A549 (cell line): ENCODE results near the gene IL17RC. TPM values are rescaled to one million over a fixed set of nuclear protein-coding genes. Genes with fewer than 3 reads are reported as not detected.

Source experiments
- ATOH8 ChIP-seq: fragments of 250-450 bp; sonication (Bioruptor Pico); IDR thresholded peaks from 2 replicates; pipeline ENCODE4 v1.5.0; 2020; ENCODE audit warnings: low read depth, mild to moderate bottlenecking, moderate library complexity
- BCL3 ChIP-seq: fragments of >200 bp; sonication (Bioruptor Twin); formaldehyde crosslinking; IDR thresholded peaks from 3 replicates; pipeline ENCODE4 v1.6.1; 2016
- CBX2 ChIP-seq: fragments of 200-600 bp; sonication (generic); IDR thresholded peaks from 2 replicates; pipeline ENCODE4 v1.6.1; 2016; ENCODE audit warnings: low read depth, mild to moderate bottlenecking, borderline replicate concordance
- CEBPB ChIP-seq, 2 experiments: fragments of >200 bp in 1 of 2; sonication (Bioruptor Twin) in 1 of 2; formaldehyde crosslinking in 1 of 2; IDR thresholded peaks; 2 replicates each; pipeline ENCODE4 v1.6.1; 2012 to 2016
- E2F6 ChIP-seq: IDR thresholded peaks from 2 replicates; pipeline ENCODE4 v1.6.1; 2012; ENCODE audit warnings: low read depth, borderline replicate concordance
- EHF ChIP-seq: fragments of 250-450 bp; sonication (Bioruptor Pico); IDR thresholded peaks from 2 replicates; pipeline ENCODE4 v1.5.0; 2020; ENCODE audit warnings: mild to moderate bottlenecking
- ESRRA ChIP-seq: fragments of 150-350 bp; IDR thresholded peaks from 2 replicates; pipeline ENCODE4 v1.6.1; 2014; ENCODE audit warnings: mild to moderate bottlenecking, low read length, borderline replicate concordance
- FOSB ChIP-seq: fragments of 250-450 bp; sonication (Bioruptor Pico); IDR thresholded peaks from 2 replicates; pipeline ENCODE4 v1.5.0; 2020; ENCODE audit warnings: mild to moderate bottlenecking, moderate library complexity
- HES2 ChIP-seq: fragments of >200 bp; sonication (Bioruptor Twin); formaldehyde crosslinking; IDR thresholded peaks from 2 replicates; pipeline ENCODE4 v1.6.1; 2016
- HEYL ChIP-seq: fragments of 250-450 bp; sonication (Bioruptor Pico); IDR thresholded peaks from 2 replicates; pipeline ENCODE4 v1.8.0; 2021; ENCODE audit warnings: mild to moderate bottlenecking, moderate library complexity
- HOXB13 ChIP-seq: fragments of 250-450 bp; sonication (Bioruptor Pico); IDR thresholded peaks from 2 replicates; pipeline ENCODE4 v1.5.0; 2020; ENCODE audit warnings: low read depth, mild to moderate bottlenecking, moderate library complexity
- HOXB5 ChIP-seq: fragments of 250-450 bp; sonication (Bioruptor Pico); IDR thresholded peaks from 2 replicates; pipeline ENCODE4 v1.5.0; 2020; ENCODE audit warnings: mild to moderate bottlenecking, moderate library complexity
- KDM5A ChIP-seq: fragments of 200-600 bp; sonication (generic); IDR thresholded peaks from 2 replicates; pipeline ENCODE4 v1.6.1; 2016; ENCODE audit warnings: antibody characterized with exemption, mild to moderate bottlenecking
- MAX ChIP-seq: IDR thresholded peaks from 2 replicates; pipeline ENCODE4 v1.6.1; 2012
- MYC ChIP-seq: IDR thresholded peaks from 2 replicates; pipeline ENCODE4 v1.6.1; 2012; ENCODE audit warnings: mild to moderate bottlenecking, inconsistent platforms, low read length, improper control_type of control experiment, borderline replicate concordance
- NPAS2 ChIP-seq: fragments of 250-450 bp; sonication (Bioruptor Pico); IDR thresholded peaks from 2 replicates; pipeline ENCODE4 v1.8.0; 2022; ENCODE audit warnings: mild to moderate bottlenecking, moderate library complexity, borderline replicate concordance
- POLR2A ChIP-seq: IDR thresholded peaks from 2 replicates; pipeline ENCODE4 v1.6.1; 2012; ENCODE audit warnings: mild to moderate bottlenecking, low read length
- REST ChIP-seq: fragments of 200-600 bp; sonication (generic); IDR thresholded peaks from 2 replicates; pipeline ENCODE4 v1.6.1; 2016; ENCODE audit warnings: antibody characterized with exemption, mild to moderate bottlenecking, moderate library complexity
- RFX5 ChIP-seq: fragments of 450-650 bp; IDR thresholded peaks from 2 replicates; pipeline ENCODE4 v1.7.1; 2014; ENCODE audit warnings: antibody characterized with exemption, mild to moderate bottlenecking, moderate library complexity
- RNF2 ChIP-seq: fragments of 200-600 bp; sonication (generic); IDR thresholded peaks from 2 replicates; pipeline ENCODE4 v1.6.1; 2016; ENCODE audit warnings: low read depth, mild to moderate bottlenecking, antibody characterized with exemption, moderate library complexity, borderline replicate concordance
- SREBF2 ChIP-seq: fragments of 450-650 bp; IDR thresholded peaks from 2 replicates; pipeline ENCODE4 v1.6.1; 2014; ENCODE audit warnings: mild to moderate bottlenecking, moderate library complexity
- TFCP2L1 ChIP-seq: fragments of 250-450 bp; sonication (Bioruptor Pico); IDR thresholded peaks from 2 replicates; pipeline ENCODE4 v1.5.0; 2021; ENCODE audit warnings: mild to moderate bottlenecking
- USF2 ChIP-seq: fragments of 450-650 bp; IDR thresholded peaks from 2 replicates; pipeline ENCODE4 v1.6.1; 2014; ENCODE audit warnings: antibody characterized with exemption
- ZC3H11A ChIP-seq: fragments of 450-650 bp; IDR thresholded peaks from 2 replicates; pipeline ENCODE4 v1.6.1; 2014; ENCODE audit warnings: antibody characterized with exemption, mild to moderate bottlenecking
- polyA plus RNA-seq, 4 experiments: library from polyadenylated mRNA; depleted of rRNA in 3 of 4; stranded (reverse); fragments of >200 nt; fragmentation: RNase III in 1 of 4; extraction: RNeasy Plus Mini Kit Qiagen cat#74134 plus additional on column Dnase treatment in 1 of 4; gene quantifications; 2 replicates in 3 of 4; 3 replicates in 1 of 4; pipeline ENCODE4 v1.2.3, GENCODE V29; 2011 to 2017

The IL17RC gene
- polyA plus RNA-seq, 2 of the 4 experiments (the other 2 are of a cell fraction) = 7.7 to 9.4 TPM

GRCh38 chr3:9933561-9934234, 16.8 kb downstream of the IL17RC start, which contains the start of gene CRELD1 (continued):
- TF ChIP-seq USF2 (peak; percentile 30; the same call in 1 of the 2 replicates), HOXB13 (CRISPR knock-in tag) (no peak), CEBPB (IDR thresholded peaks at IDR 0.05) (no peak), FOSB (CRISPR knock-in tag) (no peak), CBX2 (no peak), ESRRA (no peak), EHF (CRISPR knock-in tag) (no peak), MYC (no peak), REST (no peak), HES2 (no peak), TFCP2L1 (peak; percentile 47; the same call in 1 of the 2 replicates), ATOH8 (CRISPR knock-in tag) (no peak), POLR2A (peak; percentile 62), BCL3 (peak; percentile 53; the same call in 1 of the 3 replicates), HEYL (CRISPR knock-in tag) (no peak), E2F6 (no peak; the same call in none of the 2 replicates), SREBF2 (no peak), RFX5 (peak; percentile 81), HOXB5 (CRISPR knock-in tag) (no peak), MAX (peak; percentile 86; the same call in 1 of the 2 replicates), KDM5A (no peak), NPAS2 (CRISPR knock-in tag) (no peak), RNF2 (no peak), ZC3H11A (no peak)
- TF ChIP-seq, all 56 proteins: peak for 9
